Measurements from ENCODE around the gene S100A7.

Gene S100A7

GRCh38 chr1:153430166-153430553 is 30.3 kb downstream of the S100A7 start:
- Mint-ChIP-seq H3K36me3 (ENCODE audit: low read depth) (no peaks in the 10 kb centered on the region), H3K9me3 (peaks cover 5% of the 10 kb centered on the region), H3K4me3 (no peak overlapping the region), H3K27me3 (ENCODE audit: low read depth, poor library complexity) (peaks cover 9% of the 10 kb centered on the region), H3K4me1 (no peaks in the 10 kb centered on the region), H3K27ac (no peak overlapping the region)
- no peak for DNase-seq
- no peak for TF ChIP-seq CTCF (IDR thresholded peaks at IDR 0.05)

GRCh38 chr1:153429266-153430165 is 30.9 kb downstream of the S100A7 start:
- H3K4me1 Mint-ChIP-seq: no peaks in the 10 kb centered on the region
- H3K4me3 Mint-ChIP-seq: no peak overlapping the region
- TF ChIP-seq CTCF (IDR thresholded peaks at IDR 0.05): no peak
- peaks cover 12% of the 10 kb centered on the region for H3K27me3 Mint-ChIP-seq (ENCODE audit: low read depth, poor library complexity)
- H3K36me3 Mint-ChIP-seq (ENCODE audit: low read depth): no peaks in the 10 kb centered on the region
- DNase-seq: no peak
- peaks cover 5% of the 10 kb centered on the region for H3K9me3 Mint-ChIP-seq
- no peak overlapping the region for H3K27ac Mint-ChIP-seq

- DNase-seq: no peak
Measured at GRCh38 chr1:153428791-153429190, 31.7 kb downstream of the S100A7 start.

GRCh38 chr1:153428073-153428638 is 32.3 kb downstream of the S100A7 start:
- no peaks in the 10 kb centered on the region for H3K4me1 Mint-ChIP-seq
- TF ChIP-seq CTCF (IDR thresholded peaks at IDR 0.05): no peak
- H3K27me3 Mint-ChIP-seq (ENCODE audit: low read depth, poor library complexity): peaks cover 11% of the 10 kb centered on the region
- peaks cover 5% of the 10 kb centered on the region for H3K9me3 Mint-ChIP-seq
- no peak overlapping the region for H3K4me3 Mint-ChIP-seq
- no peak overlapping the region for H3K27ac Mint-ChIP-seq
- no peak for DNase-seq
- H3K36me3 Mint-ChIP-seq (ENCODE audit: low read depth): no peaks in the 10 kb centered on the region

More at GRCh38 chr1:153428791-153429190, 31.7 kb downstream of the S100A7 start:
- H3K4me3 Mint-ChIP-seq: no peak overlapping the region
- H3K4me1 Mint-ChIP-seq: no peaks in the 10 kb centered on the region
- H3K27me3 Mint-ChIP-seq (ENCODE audit: low read depth, poor library complexity): peaks cover 12% of the 10 kb centered on the region
- no peaks in the 10 kb centered on the region for H3K36me3 Mint-ChIP-seq (ENCODE audit: low read depth)
- TF ChIP-seq CTCF (IDR thresholded peaks at IDR 0.05): no peak
- peaks cover 5% of the 10 kb centered on the region for H3K9me3 Mint-ChIP-seq
- no peak overlapping the region for H3K27ac Mint-ChIP-seq

- no peaks in the 10 kb centered on the region for H3K36me3 Mint-ChIP-seq (ENCODE audit: low read depth)
- peaks cover 5% of the 10 kb centered on the region for H3K9me3 Mint-ChIP-seq
- no peak overlapping the region for H3K4me3 Mint-ChIP-seq
- H3K27me3 Mint-ChIP-seq (ENCODE audit: low read depth, poor library complexity): peaks cover 8% of the 10 kb centered on the region
- TF ChIP-seq CTCF (IDR thresholded peaks at IDR 0.05): no peak
- no peak for DNase-seq
- H3K4me1 Mint-ChIP-seq: no peaks in the 10 kb centered on the region
- H3K27ac Mint-ChIP-seq: no peak overlapping the region
Measured at GRCh38 chr1:153426809-153427208, 33.6 kb downstream of the S100A7 start.

Data from nephron progenitor cell (in vitro differentiated cells).